Gastroesophageal sphincter (tissue), 3 donors: ENCODE results near the gene C5orf22.

Experiments used
- POLR2A ChIP-seq, 2 donors: fragments of 450-650 bp; IDR thresholded peaks; one replicate each; pipeline ENCODE4 v1.6.1; 2017; ENCODE audit warnings: antibody characterized with exemption in 2 of 2, mild to moderate bottlenecking in 2 of 2, moderate library complexity in 1 of 2
- POLR2AphosphoS5 ChIP-seq: sonication (generic); formaldehyde crosslinking; IDR thresholded peaks from one replicate; pipeline ENCODE4 v1.6.1; 2017; ENCODE audit warnings: antibody characterized with exemption
- TF ChIP-seq, protein P1 (sequence below), 4 experiments: fragments of 200-600 bp in 2 of 4; fragments of 450-650 bp in 2 of 4; sonication (generic) in 1 of 4; IDR thresholded peaks; one replicate each; pipeline ENCODE4 v1.5.1; 2017 to 2019; ENCODE audit warnings: antibody characterized with exemption in 4 of 4, mild to moderate bottlenecking in 2 of 4, moderate library complexity in 2 of 4

DNA sequence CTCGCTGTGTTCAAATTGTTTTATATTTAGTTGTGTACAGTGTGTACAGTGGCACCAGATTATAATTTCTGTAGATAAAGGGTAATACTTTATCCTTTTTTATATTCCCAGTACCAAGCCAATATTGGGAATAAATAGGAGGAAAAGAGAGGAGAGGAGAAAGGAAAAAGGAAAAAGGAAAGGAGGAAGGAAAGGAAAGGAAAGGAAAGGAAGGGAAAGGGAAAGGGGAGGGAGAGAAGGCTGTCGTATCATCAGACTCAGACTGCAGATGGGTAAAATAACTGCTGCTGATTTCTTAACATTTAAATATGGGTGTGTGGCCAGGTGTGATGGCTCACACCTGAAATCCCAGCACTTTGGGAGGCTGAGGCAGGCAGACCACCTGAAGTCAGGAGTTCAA, 51.0 kb downstream of the C5orf22 start:
- TF ChIP-seq, protein P1, sequence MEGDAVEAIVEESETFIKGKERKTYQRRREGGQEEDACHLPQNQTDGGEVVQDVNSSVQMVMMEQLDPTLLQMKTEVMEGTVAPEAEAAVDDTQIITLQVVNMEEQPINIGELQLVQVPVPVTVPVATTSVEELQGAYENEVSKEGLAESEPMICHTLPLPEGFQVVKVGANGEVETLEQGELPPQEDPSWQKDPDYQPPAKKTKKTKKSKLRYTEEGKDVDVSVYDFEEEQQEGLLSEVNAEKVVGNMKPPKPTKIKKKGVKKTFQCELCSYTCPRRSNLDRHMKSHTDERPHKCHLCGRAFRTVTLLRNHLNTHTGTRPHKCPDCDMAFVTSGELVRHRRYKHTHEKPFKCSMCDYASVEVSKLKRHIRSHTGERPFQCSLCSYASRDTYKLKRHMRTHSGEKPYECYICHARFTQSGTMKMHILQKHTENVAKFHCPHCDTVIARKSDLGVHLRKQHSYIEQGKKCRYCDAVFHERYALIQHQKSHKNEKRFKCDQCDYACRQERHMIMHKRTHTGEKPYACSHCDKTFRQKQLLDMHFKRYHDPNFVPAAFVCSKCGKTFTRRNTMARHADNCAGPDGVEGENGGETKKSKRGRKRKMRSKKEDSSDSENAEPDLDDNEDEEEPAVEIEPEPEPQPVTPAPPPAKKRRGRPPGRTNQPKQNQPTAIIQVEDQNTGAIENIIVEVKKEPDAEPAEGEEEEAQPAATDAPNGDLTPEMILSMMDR (IDR thresholded peaks at IDR 0.05): no peak
- TF ChIP-seq POLR2AphosphoS5 (no peak), POLR2A (IDR thresholded peaks at IDR 0.05) (no peak)
